ENCODE results near the gene ERF.
"Not testable (repeated sequence)": the region's sequence is repeated elsewhere in the genome, so short reads cannot be mapped to it uniquely, and the experiment has no call there.

The ERF gene

DNA sequence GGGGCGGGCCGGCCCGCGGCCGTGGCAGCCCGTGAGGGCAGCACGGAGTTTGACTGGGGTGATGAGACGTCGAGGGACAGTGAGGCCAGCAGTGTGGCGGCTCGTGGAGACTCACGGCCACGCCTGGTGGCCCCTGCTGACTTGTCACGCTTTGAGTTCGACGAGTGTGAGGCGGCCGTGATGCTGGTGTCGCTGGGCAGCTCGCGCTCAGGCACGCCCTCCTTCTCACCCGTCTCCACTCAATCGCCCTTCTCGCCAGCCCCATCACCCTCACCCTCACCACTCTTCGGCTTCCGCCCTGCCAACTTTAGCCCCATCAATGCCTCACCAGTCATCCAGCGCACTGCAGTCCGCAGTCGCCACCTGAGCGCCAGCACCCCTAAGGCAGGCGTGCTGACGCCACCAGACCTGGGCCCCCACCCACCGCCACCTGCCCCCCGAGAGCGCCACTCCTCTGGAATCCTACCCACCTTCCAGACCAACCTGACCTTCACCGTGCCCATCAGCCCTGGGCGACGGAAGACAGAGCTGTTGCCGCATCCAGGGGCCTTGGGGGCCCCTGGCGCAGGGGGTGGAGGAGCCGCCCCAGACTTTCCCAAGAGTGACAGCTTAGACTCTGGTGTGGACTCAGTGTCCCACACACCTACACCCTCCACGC is 18.6 kb upstream of the ERF start:
- no peak for DNase-seq

DNA sequence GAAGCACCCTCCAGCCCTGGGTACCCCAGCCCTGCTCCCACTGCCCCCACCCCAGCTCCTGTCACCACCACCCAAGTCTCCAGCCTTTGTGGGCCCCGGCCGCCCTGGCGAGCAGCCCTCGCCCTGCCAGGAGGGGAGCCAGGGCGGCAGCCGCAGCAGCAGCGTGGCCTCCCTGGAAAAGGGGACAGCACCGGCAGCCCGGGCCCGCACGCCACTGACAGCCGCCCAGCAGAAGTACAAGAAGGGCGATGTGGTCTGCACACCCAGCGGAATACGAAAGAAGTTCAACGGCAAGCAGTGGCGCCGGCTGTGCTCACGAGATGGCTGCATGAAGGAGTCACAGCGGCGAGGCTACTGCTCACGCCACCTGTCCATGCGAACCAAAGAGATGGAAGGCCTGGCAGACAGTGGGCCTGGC is 18.1 kb upstream of the ERF start:
- DNase-seq, result no peak

DNA sequence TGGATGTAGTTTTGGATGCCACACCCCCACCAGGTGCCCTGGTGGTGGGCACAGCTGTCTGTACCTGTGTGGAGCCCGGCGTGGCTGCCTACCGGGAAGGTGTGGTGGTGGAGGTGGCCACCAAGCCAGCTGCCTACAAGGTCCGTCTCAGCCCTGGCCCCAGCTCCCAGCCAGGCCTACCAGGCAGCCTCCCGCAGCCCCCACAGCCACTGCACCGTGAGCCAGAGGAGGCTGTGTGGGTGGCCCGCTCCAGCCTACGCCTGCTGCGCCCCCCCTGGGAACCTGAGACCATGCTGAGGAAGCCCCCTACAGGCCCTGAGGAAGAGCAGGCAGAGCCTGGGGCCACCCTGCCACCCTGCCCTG is 17.6 kb upstream of the ERF start:
- DNase-seq, result no peak

DNA sequence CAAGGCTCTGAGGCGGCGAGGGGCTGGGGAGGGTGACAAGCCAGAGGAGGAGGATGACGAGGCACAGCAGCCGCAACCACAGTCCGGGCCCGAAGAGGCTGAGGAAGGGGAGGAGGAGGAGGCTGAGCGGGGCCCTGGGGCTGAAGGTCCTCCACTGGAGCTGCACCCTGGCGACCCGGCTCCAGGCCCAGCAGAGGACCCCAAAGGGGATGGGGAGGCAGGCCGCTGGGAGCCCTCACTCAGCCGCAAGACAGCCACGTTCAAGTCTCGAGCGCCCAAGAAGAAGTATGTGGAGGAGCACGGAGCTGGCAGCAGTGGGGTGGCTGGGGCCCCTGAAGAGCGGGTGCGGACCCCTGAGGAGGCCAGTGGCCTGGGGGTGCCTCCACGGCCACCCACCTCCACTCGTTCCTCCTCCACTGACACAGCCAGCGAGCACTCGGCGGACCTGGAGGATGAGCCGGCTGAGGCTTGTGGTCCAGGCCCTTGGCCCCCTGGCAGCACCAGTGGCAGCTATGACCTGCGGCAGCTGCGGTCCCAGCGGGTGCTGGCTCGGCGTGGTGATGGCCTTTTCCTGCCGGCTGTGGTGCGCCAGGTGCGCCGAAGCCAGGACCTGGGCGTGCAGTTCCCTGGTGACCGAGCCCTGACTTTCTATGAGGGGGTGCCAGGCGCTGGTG is 17.1 kb upstream of the ERF start:
- no peak for DNase-seq

DNA sequence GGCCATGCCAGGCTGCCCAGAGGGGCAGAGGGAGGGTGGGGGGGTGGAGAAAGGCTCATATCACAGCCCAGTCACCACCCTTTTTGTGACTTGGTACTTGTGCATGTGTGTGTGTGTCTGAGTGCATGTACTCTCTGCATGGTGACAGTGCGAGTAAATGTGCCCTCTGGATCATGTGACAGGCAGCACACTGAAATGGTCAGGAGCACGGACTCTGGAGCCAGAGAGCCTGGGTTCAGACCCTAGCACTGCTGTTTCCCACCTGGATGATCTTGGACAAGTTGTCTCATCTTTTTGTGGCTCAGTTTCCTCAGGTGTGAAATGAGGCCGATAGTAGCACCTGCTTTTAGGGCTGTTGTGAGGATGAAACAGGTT is 16.1 kb upstream of the ERF start:
- DNase-seq, result no peak

DNA sequence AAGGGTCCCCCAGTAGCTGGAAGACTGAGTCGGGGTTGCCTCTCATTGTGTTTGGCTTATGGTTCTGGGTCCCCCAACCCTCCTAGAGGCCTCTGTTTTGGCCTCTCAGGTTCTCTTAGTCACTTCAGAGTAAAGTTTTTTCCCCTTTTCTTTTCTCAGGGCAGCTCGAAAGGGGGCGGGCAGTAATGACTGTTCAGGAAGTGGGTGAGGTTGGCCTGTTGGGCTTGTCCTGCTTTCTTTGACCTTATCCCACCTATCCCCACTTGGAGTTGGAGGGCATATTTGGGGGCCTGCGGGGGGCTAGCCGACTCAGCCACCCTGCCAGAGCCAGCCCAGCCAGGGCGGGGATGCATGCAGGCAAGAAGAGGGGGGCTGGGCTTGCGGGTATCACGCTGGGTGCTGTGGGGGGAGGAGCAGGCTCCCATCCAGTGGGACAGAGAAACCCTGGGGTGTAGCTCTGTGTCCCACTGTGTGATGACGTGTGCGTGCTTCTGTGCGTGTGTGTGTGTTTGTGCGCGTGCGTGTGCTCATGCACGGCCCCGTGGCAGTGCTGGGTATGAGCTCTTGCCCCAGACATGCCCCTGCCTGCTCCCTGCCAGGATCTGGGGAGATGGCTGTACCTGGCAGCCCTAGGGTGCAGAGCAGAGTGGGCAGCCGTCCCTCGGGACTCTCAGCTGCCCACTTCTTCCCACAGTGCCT is 15.6 kb upstream of the ERF start:
- no peak for DNase-seq

DNA sequence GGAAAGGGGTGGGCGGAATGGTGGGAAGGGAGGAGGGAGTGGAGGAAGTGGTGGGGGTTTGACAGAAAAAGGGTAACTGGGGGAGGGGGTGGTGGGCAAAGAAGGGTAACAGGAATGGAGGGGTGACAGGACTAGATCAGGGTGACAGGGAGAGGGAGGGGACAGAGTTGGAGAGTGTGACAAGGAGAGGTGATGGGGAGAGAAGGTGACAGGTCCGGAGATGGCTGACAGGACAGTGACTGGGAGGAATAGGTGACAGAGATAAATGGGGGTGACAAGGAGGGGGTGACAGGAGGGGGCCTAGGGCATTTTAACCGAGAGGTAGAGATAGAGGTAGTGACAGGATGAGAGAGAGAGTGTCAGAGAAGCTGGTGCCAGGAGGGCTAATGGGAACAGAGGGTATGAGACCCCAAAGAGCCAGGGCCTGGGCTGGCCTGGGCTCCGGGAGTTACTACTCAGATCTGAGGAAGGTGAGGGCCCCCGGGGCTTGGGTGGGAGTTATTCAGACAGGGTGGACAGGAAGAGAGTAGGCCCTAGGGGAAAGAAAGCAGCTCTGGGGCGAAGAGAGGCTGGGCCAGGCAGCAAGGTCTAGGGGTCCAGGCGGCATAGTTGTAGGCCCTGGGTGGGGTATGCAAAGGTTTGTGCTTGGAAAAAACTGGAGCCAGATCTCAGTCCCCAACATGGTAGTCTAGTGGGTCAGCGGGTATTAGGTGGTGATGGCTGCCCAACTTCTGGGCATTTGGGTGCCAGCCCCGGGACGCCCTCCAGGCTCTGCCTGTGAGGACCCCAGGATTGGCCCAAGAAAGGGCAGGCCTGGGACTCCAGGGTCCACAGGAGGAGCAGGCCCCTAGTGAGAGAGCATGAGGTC is 14.8 kb upstream of the ERF start:
- DNase-seq, result no peak

DNA sequence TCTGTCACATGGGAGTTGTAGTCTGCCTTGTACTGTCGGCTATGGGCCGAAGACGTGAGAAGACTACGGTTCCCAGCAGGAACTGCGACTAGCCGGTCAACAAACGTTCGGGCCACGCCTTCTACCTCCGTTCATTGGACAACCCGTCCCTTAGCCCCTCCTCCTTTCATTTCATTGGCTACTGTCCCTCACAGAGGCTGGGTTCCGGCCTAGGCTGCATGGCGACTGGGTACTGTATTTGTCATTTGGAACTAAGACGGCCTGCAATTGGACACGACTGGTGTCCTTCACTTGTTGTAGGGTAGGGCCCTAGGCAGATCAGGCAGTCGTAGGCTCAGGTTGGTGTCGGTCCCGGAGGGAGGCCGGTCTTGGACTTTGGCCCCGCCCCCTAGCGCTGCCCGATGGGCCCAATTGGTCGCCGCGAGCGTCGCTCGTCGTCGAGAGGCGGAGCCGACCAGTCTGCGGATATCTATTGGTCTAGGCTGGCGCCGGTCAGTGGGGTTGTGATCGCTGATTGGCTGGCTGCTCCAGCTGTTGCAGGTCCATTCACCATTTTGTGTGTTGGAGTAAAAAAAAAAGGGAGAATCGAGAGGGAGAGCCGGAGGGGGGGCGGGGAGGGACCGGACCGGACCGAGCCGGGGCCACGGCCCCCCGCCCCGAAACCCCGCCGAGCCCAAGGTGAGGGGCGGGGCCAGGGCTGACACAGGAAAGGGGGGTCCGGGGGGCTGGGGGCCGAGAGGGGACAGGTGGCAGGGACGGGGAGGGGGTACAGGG is 14.0 kb upstream of the ERF start, which contains the start of gene CIC:
Gene CIC (plus strand): TSS at position 549 of the 774 bp plus-strand sequence. CDS start 2,532 bp downstream, outside the sequence.
- DNase-seq, result peak; percentile 96

DNA sequence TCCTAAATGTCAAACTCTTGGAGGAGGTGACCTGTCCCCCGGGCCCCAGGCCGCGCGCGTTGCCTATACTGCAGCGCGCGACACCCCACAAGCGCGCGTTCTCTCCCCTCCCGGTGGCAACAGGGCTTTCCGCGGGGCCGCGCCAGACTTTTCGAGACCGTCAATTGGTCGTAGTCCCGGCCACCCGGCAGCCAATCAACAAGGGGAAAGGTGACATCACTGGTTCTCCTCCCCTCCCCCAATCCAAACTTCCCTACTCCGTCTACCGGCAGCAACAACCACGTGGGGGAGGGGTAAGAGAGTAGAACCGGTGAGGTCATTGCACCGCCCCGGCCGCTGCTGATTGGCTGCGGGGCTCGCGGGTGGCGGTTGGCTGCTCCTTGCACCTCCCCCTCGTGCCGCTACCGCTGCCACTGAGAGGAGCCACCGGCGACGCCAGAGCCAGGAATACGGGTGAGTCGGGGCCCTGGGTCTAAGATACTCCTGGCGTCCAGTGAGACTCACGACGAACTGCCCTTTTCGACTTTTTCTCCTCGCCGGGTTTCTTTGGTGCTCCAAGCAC is 13.3 kb upstream of the ERF start:
- DNase-seq, result peak; percentile 96

DNA sequence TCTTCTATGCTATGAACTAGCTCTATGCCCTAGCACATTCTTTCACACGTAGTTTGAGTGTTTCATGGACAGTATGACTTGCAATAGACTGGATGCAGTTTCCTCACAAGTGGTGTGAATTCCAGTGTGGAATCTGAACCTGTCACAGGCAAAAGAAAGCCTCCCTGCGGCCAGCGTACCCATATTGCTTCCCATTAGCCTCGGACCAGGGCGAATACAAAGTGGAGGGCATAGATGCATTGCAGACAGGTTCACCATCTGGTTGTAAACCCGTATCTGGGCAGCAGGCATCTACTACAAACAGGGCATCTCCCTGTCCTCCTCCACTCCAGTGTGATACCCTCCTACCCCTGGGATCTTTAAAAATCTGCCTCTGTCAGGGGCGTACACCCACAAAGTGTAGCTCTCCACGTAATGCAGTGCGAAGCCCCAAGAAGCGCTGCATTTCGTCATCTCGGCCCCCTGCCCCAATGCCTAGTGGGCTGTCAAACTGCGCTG is 12.8 kb upstream of the ERF start:
- DNase-seq, result no peak

DNA sequence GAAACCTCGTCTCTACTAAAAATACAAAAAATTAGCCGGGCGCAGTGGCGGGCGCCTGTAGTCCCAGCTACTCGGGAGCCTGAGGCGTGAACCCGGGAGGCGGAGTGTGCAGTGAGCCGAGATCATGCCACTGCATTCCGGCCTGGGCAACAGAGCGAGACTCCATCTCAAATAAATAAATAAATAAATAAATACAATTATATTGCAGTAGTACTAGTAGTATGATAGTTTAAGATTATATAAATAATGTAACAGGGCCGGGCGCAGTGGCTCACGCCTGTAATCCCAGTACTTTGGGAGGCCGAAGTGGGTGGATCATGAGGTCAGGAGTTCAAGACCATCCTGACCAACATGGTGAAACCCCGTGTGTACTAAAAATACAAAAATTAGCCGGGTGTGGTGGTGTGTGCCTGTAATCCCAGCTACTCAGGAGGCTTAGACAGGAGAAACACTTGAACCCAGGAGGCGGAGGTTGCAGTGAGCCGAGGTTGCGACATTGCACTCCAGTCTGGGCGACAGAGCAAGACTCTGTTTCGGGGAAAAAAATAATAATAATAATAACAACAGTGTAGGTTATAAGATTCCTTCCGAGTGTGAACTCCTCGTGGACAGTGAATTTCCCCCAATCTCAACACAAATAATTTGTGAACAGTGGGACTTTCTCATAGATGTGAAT is 12.1 kb upstream of the ERF start:
- not testable (repeated sequence) for DNase-seq

DNA sequence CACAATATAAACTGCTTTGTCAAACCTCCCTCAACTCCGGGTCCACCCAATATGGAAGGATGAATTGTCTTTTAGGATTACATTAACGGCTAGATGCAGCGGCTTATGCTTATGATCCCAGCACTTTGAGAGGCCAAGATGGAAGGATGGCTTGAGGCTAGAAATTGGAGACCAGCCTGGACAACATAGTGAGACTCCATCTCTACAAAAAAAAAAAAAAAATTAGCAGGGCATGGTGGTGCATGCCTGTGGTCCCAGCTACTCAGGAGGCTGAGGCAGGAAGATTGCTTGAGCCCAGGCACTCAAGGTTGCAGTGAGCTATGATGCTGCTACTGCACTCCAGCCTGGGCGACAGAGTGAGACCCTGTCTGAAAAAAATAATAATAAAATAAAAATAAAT is 11.2 kb upstream of the ERF start:
- not testable (repeated sequence) for DNase-seq

DNA sequence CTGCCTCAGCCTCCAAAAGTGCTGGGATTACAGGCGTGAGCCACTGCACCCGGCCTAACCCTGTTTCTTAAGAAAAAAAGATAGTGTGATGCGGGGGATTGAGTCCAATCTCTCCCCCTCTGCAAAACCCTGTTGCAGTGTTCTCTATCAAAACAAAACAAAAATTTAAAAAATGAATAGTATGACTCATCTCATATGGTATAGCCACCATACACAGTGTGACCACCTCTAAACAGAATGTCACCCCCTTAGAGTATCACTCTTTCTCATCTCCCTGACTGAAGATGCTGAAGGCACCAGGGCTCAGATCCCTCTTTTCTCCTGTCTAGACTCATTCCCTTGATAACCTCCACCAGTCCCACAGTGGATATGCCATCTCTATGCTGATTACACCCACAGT is 6.8 kb upstream of the ERF start:
- no peak for DNase-seq

DNA sequence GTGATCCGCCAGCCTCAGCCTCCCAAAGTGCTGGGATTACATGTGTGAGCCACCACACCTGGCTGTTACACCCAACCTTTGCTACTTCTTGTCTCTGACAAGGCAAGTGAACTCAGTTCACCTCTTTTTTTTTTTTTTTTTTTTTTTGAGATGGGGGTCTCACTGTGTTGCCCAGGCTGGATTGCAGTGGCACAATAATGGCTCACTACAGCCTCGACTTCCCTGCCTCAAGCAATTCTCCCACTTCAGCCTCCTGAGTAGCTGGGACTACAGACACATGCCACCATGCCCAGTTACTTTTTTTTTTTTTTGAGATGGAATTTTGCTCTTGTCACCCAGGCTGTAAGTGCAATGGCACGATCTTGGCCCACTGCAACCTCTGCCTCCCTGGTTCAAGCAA is 2.9 kb upstream of the ERF start:
- not testable (repeated sequence) for DNase-seq

DNA sequence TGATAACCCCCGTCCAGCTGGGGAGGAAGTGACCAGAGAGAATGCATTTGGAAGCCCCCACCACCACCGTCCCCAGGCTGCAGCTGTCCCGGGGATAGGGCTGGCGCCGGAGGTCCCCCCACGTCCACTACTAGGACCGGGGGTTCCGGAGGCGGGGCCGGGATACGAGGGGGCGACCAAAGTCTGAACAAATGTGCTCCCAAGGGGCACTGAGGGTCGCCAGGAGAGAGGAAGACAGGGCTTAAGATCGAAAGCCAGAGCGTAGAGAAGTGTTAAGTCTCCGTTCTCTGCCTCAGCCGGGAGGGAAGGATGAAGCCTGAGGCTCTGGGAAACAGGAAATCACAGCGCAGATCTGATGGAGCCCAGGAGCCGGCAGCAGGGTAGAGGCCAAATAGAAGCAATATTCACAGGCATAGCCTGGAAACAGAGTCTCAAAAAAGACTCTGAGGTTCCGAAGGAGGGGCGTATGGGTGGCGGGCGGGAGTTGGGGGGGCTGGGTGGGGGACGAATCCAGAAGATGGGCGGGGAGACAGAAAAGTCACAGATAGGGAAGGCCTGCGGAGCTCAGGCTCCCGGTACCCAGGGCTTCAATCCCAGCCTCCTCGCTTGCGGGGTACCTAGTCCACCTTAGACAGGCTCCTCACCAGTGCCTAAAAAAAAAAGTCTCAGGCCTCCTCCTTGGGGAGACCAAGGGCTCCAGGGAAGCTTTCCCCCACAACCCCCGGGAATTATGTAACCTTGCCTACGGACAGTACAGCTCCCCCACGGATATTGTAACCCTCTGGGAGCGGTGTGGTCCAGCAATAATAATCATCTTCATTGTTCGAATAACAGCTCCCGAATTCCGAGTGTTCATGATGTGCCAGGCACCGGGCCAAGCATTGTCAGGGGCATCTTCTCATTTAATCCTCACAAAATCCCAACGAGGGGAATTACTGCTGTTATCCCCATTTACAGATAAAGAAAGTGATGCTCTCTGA is 1.1 kb upstream of the ERF start:
- no peak for DNase-seq

DNA sequence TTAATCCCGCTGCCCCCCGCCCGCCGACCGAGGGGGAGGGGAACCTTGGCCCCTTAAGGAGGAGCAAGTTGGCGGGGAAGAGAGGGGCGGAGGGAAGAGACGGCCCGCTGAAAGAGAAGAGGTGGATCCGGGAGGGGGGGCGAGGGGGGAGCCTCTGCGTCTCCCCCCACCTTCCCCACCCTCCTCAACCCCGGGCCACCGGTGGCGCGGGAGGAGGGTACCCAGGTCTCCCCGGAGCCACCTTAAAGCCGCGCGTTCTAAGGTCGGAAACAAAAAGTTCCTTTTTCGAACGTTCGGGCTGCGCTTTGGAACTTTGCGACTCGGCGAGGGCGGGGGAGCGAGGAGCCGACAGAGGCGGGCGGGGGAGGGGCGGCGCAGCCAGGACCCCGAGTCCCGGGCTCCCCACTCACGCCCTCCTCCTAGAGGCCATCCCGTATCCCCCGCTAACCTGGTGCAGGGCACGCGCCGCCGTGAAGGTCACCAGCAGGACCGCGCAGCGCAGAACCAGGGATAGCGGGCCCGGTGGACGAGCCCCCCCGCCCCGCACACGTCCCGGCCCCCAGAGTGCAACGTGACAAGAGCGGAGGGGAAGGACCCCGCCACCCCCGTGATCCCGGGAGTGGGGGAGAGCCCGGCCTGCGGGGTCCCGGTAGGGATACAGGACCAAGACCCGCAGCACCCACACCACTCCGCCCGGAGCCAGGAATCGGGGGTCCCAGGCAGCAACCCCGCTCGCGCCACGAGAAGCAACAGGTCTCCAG is 659 bp downstream of the ERF start:
- peak; percentile 19 for DNase-seq

DNA sequence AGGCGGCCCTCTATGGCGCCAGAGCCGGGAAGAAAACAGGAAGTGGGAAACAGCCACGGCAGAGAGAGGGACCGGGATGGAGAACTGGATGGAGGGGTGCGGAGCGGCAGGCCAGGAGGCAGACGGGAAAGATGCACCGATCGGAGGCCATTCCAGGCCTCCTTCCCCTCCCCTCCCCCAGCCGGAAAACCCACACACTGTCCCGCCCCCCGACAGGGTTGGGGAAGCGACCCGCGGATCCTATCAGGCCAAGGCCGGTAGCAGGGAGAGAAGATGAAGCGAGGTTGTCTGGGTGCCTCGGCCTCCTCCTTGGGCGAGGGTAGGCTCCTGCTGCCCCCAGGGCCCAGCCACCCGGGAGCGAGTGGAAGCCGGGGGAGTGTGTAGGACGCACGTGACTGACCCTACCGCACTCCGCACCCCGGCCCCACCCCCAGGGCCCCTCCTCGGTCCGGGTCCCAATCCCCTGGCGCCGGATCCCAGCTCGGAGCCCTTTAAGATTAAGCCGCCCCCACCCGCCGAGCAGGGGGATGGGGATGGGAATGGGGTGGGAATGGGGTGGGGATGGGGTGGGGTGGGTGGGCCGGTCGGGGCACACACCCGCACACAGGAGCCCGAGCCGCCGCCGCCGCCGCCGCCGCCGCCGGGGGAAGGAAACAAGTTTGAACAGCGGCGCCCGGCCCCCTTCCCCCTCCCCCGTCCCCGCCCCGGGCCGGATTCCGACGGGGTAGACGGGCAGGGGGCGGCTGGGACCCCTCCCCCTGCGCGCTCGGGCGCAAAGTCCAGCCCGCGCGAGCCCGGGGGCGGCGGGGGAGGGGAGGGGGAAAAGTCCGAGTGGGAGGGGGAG is 1.5 kb downstream of the ERF start:
- no peak for DNase-seq
